ENCODE measurements around the gene PRKCG.

GRCh38 chr19:53908106-53908934, 26.3 kb downstream of the PRKCG start:
- no peak for TF ChIP-seq CTCF (IDR thresholded peaks at IDR 0.05)
- no peak for TF ChIP-seq POLR2A (IDR thresholded peaks at IDR 0.05)
